Activated CD4-positive, CD25-positive, alpha-beta regulatory T cell treated with anti-CD3 and anti-CD28 coated beads, Interleukin-2, amount 50 U/mL, for 24 hours (primary cell): ENCODE data around the gene ITGA3.
A peak's percentile ranks its signal among the peaks of the same experiment; 100 is the strongest.
"Not testable (repeated sequence)": the region's sequence is repeated elsewhere in the genome, so short reads cannot be mapped to it uniquely, and the experiment has no call there.

Experiments
- ATAC-seq, 2 donors: fragments of 150-1000 bp; cut with Tn5 transposase; one replicate each; pipeline ENCODE4 v1.10.0; 2021; ENCODE audit warnings: mild to moderate bottlenecking in 1 of 2, moderate library complexity in 1 of 2

Gene ITGA3

GRCh38 chr17:50035421-50035879 is 20.5 kb upstream of the ITGA3 start:
- ATAC-seq, result peak in 1 of 2 donors; percentile 7

- no peak for ATAC-seq
These were observed 20.0 kb upstream of the ITGA3 start for GRCh38 chr17:50035945-50036344.

GRCh38 chr17:50036455-50037261 is 19.3 kb upstream of the ITGA3 start:
- no peak for ATAC-seq

GRCh38 chr17:50037321-50038107 is 18.4 kb upstream of the ITGA3 start:
- ATAC-seq, result no peak

GRCh38 chr17:50039058-50039457 is 16.9 kb upstream of the ITGA3 start:
- ATAC-seq, result no peak

GRCh38 chr17:50040496-50040895 is 15.4 kb upstream of the ITGA3 start:
- ATAC-seq, result not testable (repeated sequence)

- no peak for ATAC-seq
These were observed 13.7 kb upstream of the ITGA3 start for GRCh38 chr17:50042211-50042610.

GRCh38 chr17:50043290-50044148 is 12.4 kb upstream of the ITGA3 start:
- no peak for ATAC-seq

GRCh38 chr17:50044483-50044882 is 11.4 kb upstream of the ITGA3 start:
- ATAC-seq, result no peak

GRCh38 chr17:50045154-50045553 is 10.8 kb upstream of the ITGA3 start:
- no peak for ATAC-seq

GRCh38 chr17:50046179-50046578 is 9.7 kb upstream of the ITGA3 start:
- ATAC-seq, result no peak

- ATAC-seq, result no peak
These were observed 9.2 kb upstream of the ITGA3 start for GRCh38 chr17:50046667-50047066.

- ATAC-seq, result no peak
These were observed 8.8 kb upstream of the ITGA3 start for GRCh38 chr17:50047083-50047482.

- ATAC-seq, result no peak
These were observed 8.3 kb upstream of the ITGA3 start for GRCh38 chr17:50047488-50048126.

GRCh38 chr17:50048146-50048720 is 7.7 kb upstream of the ITGA3 start:
- ATAC-seq, result no peak

- no peak for ATAC-seq
These were observed 6.9 kb upstream of the ITGA3 start for GRCh38 chr17:50048988-50049387.

- no peak for ATAC-seq
These were observed 6.3 kb upstream of the ITGA3 start for GRCh38 chr17:50049636-50050035.

GRCh38 chr17:50050431-50051032 is 5.4 kb upstream of the ITGA3 start:
- ATAC-seq, result no peak

GRCh38 chr17:50051082-50051576 is 4.8 kb upstream of the ITGA3 start:
- peak; percentile 85 for ATAC-seq

GRCh38 chr17:50051606-50052005 is 4.3 kb upstream of the ITGA3 start:
- ATAC-seq, result no peak

GRCh38 chr17:50052241-50052796 is 3.6 kb upstream of the ITGA3 start:
- no peak for ATAC-seq
